ENCODE data around the gene MIB1.

MIB1 gene

DNA sequence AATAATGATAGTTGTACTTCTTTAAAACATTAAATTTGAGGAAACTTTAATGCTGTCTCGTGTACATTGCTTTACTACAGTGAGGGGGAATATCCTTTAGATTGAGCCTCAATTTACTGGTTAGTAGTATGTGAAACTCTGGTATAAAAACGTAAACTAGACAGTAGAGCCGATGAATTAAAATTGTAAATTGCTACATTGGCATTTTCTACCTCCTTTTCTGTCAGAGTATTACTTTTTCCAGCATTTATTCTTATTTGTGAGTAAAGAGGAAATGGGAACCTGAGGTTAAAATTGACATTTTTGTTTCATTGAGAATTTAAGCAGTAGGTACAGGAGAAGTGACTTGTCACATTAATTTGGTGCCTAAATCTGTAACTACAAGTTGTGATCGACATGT lies 128.2 kb downstream of the MIB1 start:
- DNase-seq (ENCODE audit: extremely low spot score) = no peak
- POLR2A ChIA-PET = no interaction called here
- CTCF ChIA-PET = no interaction called here
- TF ChIP-seq FOXA1 (IDR thresholded peaks at IDR 0.05) (no peak), HDGF (IDR thresholded peaks at IDR 0.05; ENCODE audit: borderline replicate concordance) (no peak), L3MBTL2 (conservative IDR thresholded peaks at IDR 0.05) (no peak), NFRKB (IDR thresholded peaks at IDR 0.05) (no peak), LEF1 (IDR thresholded peaks at IDR 0.05; ENCODE audit: borderline replicate concordance) (no peak)
- TF ChIP-seq, protein P1, sequence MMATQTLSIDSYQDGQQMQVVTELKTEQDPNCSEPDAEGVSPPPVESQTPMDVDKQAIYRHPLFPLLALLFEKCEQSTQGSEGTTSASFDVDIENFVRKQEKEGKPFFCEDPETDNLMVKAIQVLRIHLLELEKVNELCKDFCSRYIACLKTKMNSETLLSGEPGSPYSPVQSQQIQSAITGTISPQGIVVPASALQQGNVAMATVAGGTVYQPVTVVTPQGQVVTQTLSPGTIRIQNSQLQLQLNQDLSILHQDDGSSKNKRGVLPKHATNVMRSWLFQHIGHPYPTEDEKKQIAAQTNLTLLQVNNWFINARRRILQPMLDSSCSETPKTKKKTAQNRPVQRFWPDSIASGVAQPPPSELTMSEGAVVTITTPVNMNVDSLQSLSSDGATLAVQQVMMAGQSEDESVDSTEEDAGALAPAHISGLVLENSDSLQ (IDR thresholded peaks at IDR 0.05) = no peak

DNA sequence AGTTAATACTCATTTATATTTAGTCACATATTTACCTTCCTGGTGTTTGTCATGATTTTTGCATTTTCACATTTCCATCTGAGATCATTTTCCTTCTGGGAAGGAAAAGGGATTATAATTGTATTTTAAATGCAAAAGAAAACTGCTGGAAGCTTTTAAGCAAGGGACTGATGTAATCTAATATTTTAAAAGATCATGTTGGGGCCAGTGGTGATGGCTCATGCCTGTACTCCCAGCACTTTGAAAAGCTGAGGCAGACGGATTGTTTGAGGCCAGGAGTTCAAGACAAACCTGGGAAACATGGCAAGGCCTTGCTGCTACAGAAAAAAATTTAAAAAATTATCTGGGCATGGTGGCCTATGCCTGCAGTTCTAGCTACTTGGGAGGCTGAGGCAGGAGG lies 149.0 kb downstream of the MIB1 start:
- POLR2A ChIA-PET = no interaction called here

DNA sequence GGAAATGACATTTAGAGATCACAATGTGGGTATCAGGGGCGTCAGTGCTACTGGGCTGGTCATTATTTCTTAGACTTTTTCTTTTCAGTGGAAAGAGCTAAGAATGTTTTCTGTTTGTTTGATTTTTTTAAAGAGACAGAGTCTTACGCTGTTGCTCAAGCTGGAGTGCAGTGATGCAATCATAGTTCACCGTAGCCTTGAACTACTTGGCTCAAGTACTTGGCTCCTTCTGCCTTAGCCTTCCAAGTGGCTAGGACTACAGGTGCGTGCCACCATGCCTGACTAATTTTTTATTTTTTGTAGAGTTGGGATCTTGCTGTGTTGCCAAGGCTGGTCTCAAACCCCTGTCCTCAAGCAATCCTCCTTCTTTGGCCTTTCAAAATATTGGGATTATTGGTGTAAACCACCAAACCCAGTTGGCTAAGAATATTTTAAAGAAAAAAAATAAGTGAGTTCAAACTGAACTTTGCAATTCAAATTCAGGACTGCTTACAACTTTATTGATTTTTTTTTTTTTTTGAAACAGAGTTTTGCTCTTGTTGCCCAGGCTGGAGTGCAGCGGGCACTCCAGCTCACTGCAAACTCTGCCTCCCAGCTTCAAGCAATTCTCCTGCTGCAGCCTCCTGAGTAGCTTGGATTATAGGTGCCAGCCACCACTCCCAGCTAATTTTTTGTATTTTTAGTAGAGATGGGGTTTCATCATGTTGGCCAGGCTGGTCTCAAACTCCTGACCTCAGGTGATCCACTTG lies 154.2 kb downstream of the MIB1 start:
- TF ChIP-seq LEF1 (IDR thresholded peaks at IDR 0.05; ENCODE audit: borderline replicate concordance) = no peak
- TF ChIP-seq CTBP1 (IDR thresholded peaks at IDR 0.05; ENCODE audit: borderline replicate concordance) = no peak
- no peak for TF ChIP-seq BHLHE40 (IDR thresholded peaks at IDR 0.05; ENCODE audit: borderline replicate concordance)
- TF ChIP-seq FOXK2 (IDR thresholded peaks at IDR 0.05) = no peak
- TF ChIP-seq SP1 (IDR thresholded peaks at IDR 0.05) = no peak
- TF ChIP-seq NFRKB (IDR thresholded peaks at IDR 0.05) = no peak
- no peak for TF ChIP-seq ARNT (IDR thresholded peaks at IDR 0.05)
- no peak for TF ChIP-seq L3MBTL2 (conservative IDR thresholded peaks at IDR 0.05)
- no peak for TF ChIP-seq TARDBP (IDR thresholded peaks at IDR 0.05)
- TF ChIP-seq FOXA1 (IDR thresholded peaks at IDR 0.05) = no peak
- TF ChIP-seq ZNF384 (IDR thresholded peaks at IDR 0.05) = no peak
- TF ChIP-seq, protein P1 (IDR thresholded peaks at IDR 0.05) = no peak
- TF ChIP-seq HDGF (IDR thresholded peaks at IDR 0.05; ENCODE audit: borderline replicate concordance) = no peak
- no peak for TF ChIP-seq ELF4 (IDR thresholded peaks at IDR 0.05)
- TF ChIP-seq FOXM1 (IDR thresholded peaks at IDR 0.05; ENCODE audit: borderline replicate concordance) = no peak
- TF ChIP-seq SUZ12 (IDR thresholded peaks at IDR 0.05) = no peak
- no peak for DNase-seq (ENCODE audit: extremely low spot score)
- ChIA-PET CTCF (interaction anchor here (0.6 kb wide), 1 partner anchor 29 kb away, joined by 3 read pairs; no protein-coding TSS in a partner anchor), POLR2A (no interaction called here)

More for the DNA sequence above, 149.0 kb downstream of the MIB1 start:
- CTCF ChIA-PET = interaction anchor here (0.6 kb wide), 2 partner anchors 283 to 363 kb away, joined by 4 to 5 read pairs; no protein-coding TSS in a partner anchor
- TF ChIP-seq NFRKB (IDR thresholded peaks at IDR 0.05) (no peak), LEF1 (IDR thresholded peaks at IDR 0.05; ENCODE audit: borderline replicate concordance) (no peak), CTBP1 (IDR thresholded peaks at IDR 0.05; ENCODE audit: borderline replicate concordance) (no peak), TARDBP (IDR thresholded peaks at IDR 0.05) (no peak), L3MBTL2 (conservative IDR thresholded peaks at IDR 0.05) (no peak), SUZ12 (IDR thresholded peaks at IDR 0.05) (no peak), ELF4 (IDR thresholded peaks at IDR 0.05) (no peak), FOXM1 (IDR thresholded peaks at IDR 0.05; ENCODE audit: borderline replicate concordance) (no peak), ZNF384 (IDR thresholded peaks at IDR 0.05) (no peak), FOXA1 (IDR thresholded peaks at IDR 0.05) (no peak), FOXK2 (IDR thresholded peaks at IDR 0.05) (no peak), SP1 (IDR thresholded peaks at IDR 0.05) (no peak), BHLHE40 (IDR thresholded peaks at IDR 0.05; ENCODE audit: borderline replicate concordance) (no peak)
- TF ChIP-seq, protein P1 (IDR thresholded peaks at IDR 0.05) = no peak
- DNase-seq (ENCODE audit: extremely low spot score) = no peak

DNA sequence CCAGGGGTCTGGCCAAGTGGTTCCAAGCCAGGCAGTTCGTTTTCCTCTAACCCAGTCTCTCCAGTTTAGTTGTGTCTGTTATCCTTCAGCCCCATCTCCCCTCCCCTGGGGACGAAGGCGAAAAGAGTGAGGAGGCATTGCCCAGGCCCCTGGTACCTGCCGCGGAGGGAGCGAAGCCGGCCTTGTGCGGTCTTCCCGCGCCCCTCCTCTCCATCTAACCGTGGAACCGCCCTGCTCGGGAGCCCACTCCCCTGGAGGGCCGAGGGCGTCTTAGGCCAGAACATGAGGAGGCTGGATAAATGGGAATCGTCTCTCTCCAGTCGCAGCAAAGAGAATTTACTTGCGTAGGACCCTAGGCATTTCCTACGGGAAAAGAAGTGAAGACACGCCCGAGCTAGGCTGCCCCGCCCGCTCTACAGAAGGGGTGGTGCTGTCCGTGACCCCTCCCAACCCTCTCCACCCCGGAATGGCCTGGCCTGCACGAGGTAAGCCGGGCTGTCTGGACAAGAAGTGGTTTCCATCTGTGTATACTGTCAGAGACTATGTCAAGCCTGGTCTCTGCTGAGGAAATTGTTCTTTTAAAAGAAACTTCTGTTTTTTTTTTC lies 156.2 kb downstream of the MIB1 start:
- POLR2A ChIA-PET = no interaction called here
- TF ChIP-seq SP1 (IDR thresholded peaks at IDR 0.05) (no peak), FOXM1 (IDR thresholded peaks at IDR 0.05; ENCODE audit: borderline replicate concordance) (no peak), L3MBTL2 (conservative IDR thresholded peaks at IDR 0.05) (no peak), ELF4 (IDR thresholded peaks at IDR 0.05) (no peak), BHLHE40 (IDR thresholded peaks at IDR 0.05; ENCODE audit: borderline replicate concordance) (no peak), SUZ12 (IDR thresholded peaks at IDR 0.05) (no peak), LEF1 (IDR thresholded peaks at IDR 0.05; ENCODE audit: borderline replicate concordance) (no peak), TARDBP (IDR thresholded peaks at IDR 0.05) (no peak), CTBP1 (IDR thresholded peaks at IDR 0.05; ENCODE audit: borderline replicate concordance) (no peak)
- TF ChIP-seq, protein P1 (IDR thresholded peaks at IDR 0.05) = no peak
- CTCF ChIA-PET = no interaction called here
- DNase-seq (ENCODE audit: extremely low spot score) = no peak

DNA sequence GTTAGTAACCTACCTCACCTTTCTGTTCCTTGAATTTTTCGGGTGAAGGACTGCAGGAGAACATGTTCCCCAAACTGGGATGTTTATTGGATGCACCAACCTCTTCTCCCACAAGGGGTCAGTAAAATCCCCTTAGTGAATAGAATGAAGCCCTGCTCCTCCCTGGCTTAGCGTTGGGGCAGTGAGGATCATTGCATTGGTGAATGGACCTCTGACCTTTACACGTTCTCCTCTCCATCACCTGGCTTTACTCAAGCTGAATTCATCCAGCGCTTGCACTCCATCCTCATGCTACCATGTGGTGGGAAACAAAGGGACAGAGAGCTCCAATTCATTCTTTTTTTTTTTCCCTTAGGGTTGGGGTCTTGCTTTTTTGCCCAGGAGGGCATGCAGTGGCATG lies 157.2 kb downstream of the MIB1 start:
- peak; percentile 75 for DNase-seq (ENCODE audit: extremely low spot score)
- CTCF ChIA-PET = interaction anchor here (0.5 to 0.8 kb wide), 4 partner anchors 55 to 786 kb away, joined by 3 read pairs; no protein-coding TSS in a partner anchor
- POLR2A ChIA-PET = no interaction called here
- TF ChIP-seq L3MBTL2 (conservative IDR thresholded peaks at IDR 0.05) (no peak), TARDBP (IDR thresholded peaks at IDR 0.05) (no peak), FOXK2 (IDR thresholded peaks at IDR 0.05) (no peak), HDGF (IDR thresholded peaks at IDR 0.05; ENCODE audit: borderline replicate concordance) (no peak), CTBP1 (IDR thresholded peaks at IDR 0.05; ENCODE audit: borderline replicate concordance) (no peak), LEF1 (IDR thresholded peaks at IDR 0.05; ENCODE audit: borderline replicate concordance) (no peak), SUZ12 (IDR thresholded peaks at IDR 0.05) (no peak), ZNF384 (IDR thresholded peaks at IDR 0.05) (no peak), NFRKB (IDR thresholded peaks at IDR 0.05) (no peak), BHLHE40 (IDR thresholded peaks at IDR 0.05; ENCODE audit: borderline replicate concordance) (no peak), FOXM1 (IDR thresholded peaks at IDR 0.05; ENCODE audit: borderline replicate concordance) (no peak)
- TF ChIP-seq, protein P1 (IDR thresholded peaks at IDR 0.05) = no peak
